ENCODE data around the gene SCYL3. TPM values are rescaled to one million over a fixed set of nuclear protein-coding genes. Genes with fewer than 3 reads are reported as not detected.

The SCYL3 gene
- total RNA-seq, 1 experiment from 2014 or later: 7.6 TPM

GRCh38 chr1:169833179-169833901 is 60.4 kb downstream of the SCYL3 start:
- TF ChIP-seq FOSL1 (IDR thresholded peaks at IDR 0.05; ENCODE audit: low read depth) (no peak), SP1 (IDR thresholded peaks at IDR 0.05; ENCODE audit: low read depth) (no peak), CTCF (IDR thresholded peaks at IDR 0.05 in 2 of 3, conservative IDR thresholded peaks at IDR 0.05 in 1 of 3; ENCODE audit: borderline replicate concordance in 1 of 3, insufficient read depth in 1 of 3, low read depth in 2 of 3, low read length in 2 of 3) (no peak), EZH2phosphoT487 (IDR thresholded peaks at IDR 0.05; ENCODE audit: borderline replicate concordance) (no peak), SRF (IDR thresholded peaks at IDR 0.05; ENCODE audit: low read depth) (no peak), CEBPB (IDR thresholded peaks at IDR 0.05; ENCODE audit: low read depth) (no peak), TCF7L2 (IDR thresholded peaks at IDR 0.05; ENCODE audit: borderline replicate concordance, extremely low read depth, insufficient read depth, insufficient read length) (no peak), REST (IDR thresholded peaks at IDR 0.05; ENCODE audit: low read depth) (no peak), YY1 (IDR thresholded peaks at IDR 0.05; ENCODE audit: extremely low read depth, insufficient replicate concordance, low read depth, low read length) (no peak), POLR2AphosphoS5 (IDR thresholded peaks at IDR 0.05; ENCODE audit: low read depth, low read length) (no peak), ZBTB33 (IDR thresholded peaks at IDR 0.05; ENCODE audit: extremely low read depth, insufficient replicate concordance, low read length) (no peak), RAD21 (IDR thresholded peaks at IDR 0.05; ENCODE audit: low read depth) (no peak), ZNF274 (IDR thresholded peaks at IDR 0.05; ENCODE audit: low read depth, low read length) (no peak), CBX3 (IDR thresholded peaks at IDR 0.05; ENCODE audit: low read depth) (no peak), ELF1 (IDR thresholded peaks at IDR 0.05; ENCODE audit: borderline replicate concordance, low read depth) (no peak), MAX (IDR thresholded peaks at IDR 0.05) (no peak), POLR2A (IDR thresholded peaks at IDR 0.05; ENCODE audit: borderline replicate concordance, extremely low read depth, insufficient read depth, insufficient read length) (no peak)
- H2AFZ ChIP-seq (ENCODE audit: low read depth, low read length, poor library complexity, severe bottlenecking): no peak overlapping the region
- CTCF ChIA-PET: no interaction called here
- no peaks in the 10 kb centered on the region for H3K79me2 ChIP-seq (ENCODE audit: insufficient read depth, low read length)
- DNase-seq (ENCODE audit: low read depth, low spot score) (no peak), ATAC-seq (no peak)
- no peak overlapping the region for H3K4me2 ChIP-seq (ENCODE audit: low read length)
- H3K36me3 ChIP-seq (ENCODE audit: control insufficient read depth in 1 of 2, insufficient read depth in 2 of 2, low read length in 2 of 2): peaks cover 5 to 7% of the 10 kb centered on the region in 2 experiments; a peak in 3 of 4 replicates
- intact Hi-C loops (cut with micrococcal nuclease): no loop called here
- no peaks in the 10 kb centered on the region for H4K20me1 ChIP-seq (ENCODE audit: insufficient read depth)
- H3K9me2 ChIP-seq (ENCODE audit: insufficient read depth): no peaks in the 10 kb centered on the region
- RAD21 ChIA-PET (ENCODE audit: low non-redundant PET in 1 of 2, low total read pairs in 2 of 2, uncharacterized antibody in 2 of 2, unreplicated experiment in 2 of 2): interaction anchor here in 1 of 2 experiments (0.7 kb wide), 1 partner anchor 123 kb away, joined by 3 read pairs; no protein-coding TSS in a partner anchor
- no peaks in the 10 kb centered on the region for H3K9me3 ChIP-seq (ENCODE audit: control insufficient read depth in 1 of 2, insufficient read depth in 1 of 2, low read depth in 1 of 2, low read length in 2 of 2)
- no peak overlapping the region for H3K27ac ChIP-seq (ENCODE audit: low read depth, low read length)
- POLR2A ChIA-PET: no interaction called here
- no peaks in the 10 kb centered on the region for H3K27me3 ChIP-seq (ENCODE audit: insufficient read depth, low read length)
- no TSS peak for BruUV-seq (replicated peaks)
- H3K4me1 ChIP-seq (ENCODE audit: control insufficient read depth in 1 of 2, insufficient read depth in 2 of 2, low read length in 2 of 2): no peaks in the 10 kb centered on the region
- no peak overlapping the region for H3K4me3 ChIP-seq (replicated peaks in 1 of 2; ENCODE audit: low read depth in 1 of 2, low read length in 2 of 2)
- H3K9ac ChIP-seq (ENCODE audit: low read length): no peak overlapping the region
